Body of pancreas (tissue), 4 donors: Measurements from ENCODE around the gene ANP32B.

Experiments used
- POLR2A ChIP-seq, 3 donors: fragments of 450-650 bp; IDR thresholded peaks; one replicate each; pipeline ENCODE4 v1.6.1; 2016; ENCODE audit warnings: antibody characterized with exemption in 3 of 3, mild to moderate bottlenecking in 2 of 3
- TF ChIP-seq, protein P1 (sequence below), 7 experiments: fragments of 450-650 bp in 4 of 7; fragments of 200-600 bp in 3 of 7; sonication (generic) in 3 of 7; IDR thresholded peaks; one replicate each; pipeline ENCODE4 v1.5.1; 2016 to 2019; ENCODE audit warnings: antibody characterized with exemption in 7 of 7

DNA sequence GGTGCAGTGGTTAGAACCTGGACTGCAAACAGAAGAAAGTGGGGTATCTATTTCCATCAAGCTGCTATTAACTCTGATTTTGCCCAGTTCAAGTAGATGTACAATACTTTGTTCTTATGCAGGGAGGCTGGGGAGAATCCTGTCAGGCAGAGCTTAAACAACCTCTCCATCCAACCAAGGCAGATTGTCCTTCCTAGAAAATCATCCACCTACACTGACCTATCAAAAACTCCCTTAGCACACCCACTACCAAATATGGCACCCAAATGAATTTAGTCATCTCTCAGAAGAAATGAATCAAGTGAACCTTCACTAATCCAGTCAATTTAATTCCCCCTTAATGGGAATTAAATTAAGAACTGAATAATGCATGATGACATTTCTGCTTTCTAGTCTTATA is 26.8 kb upstream of the ANP32B start:
- TF ChIP-seq, protein P1, sequence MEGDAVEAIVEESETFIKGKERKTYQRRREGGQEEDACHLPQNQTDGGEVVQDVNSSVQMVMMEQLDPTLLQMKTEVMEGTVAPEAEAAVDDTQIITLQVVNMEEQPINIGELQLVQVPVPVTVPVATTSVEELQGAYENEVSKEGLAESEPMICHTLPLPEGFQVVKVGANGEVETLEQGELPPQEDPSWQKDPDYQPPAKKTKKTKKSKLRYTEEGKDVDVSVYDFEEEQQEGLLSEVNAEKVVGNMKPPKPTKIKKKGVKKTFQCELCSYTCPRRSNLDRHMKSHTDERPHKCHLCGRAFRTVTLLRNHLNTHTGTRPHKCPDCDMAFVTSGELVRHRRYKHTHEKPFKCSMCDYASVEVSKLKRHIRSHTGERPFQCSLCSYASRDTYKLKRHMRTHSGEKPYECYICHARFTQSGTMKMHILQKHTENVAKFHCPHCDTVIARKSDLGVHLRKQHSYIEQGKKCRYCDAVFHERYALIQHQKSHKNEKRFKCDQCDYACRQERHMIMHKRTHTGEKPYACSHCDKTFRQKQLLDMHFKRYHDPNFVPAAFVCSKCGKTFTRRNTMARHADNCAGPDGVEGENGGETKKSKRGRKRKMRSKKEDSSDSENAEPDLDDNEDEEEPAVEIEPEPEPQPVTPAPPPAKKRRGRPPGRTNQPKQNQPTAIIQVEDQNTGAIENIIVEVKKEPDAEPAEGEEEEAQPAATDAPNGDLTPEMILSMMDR (IDR thresholded peaks at IDR 0.05): no peak
- TF ChIP-seq POLR2A (IDR thresholded peaks at IDR 0.05): no peak
